Measurements from ENCODE around the gene INO80D. TPM values are rescaled to one million over a fixed set of nuclear protein-coding genes. Genes with fewer than 3 reads are reported as not detected.

INO80D gene
- total and polyA plus RNA-seq, 2 of the 13 experiments (the other 11 are each of a cell fraction or from before 2014, with no cell fraction given): 7.6 to 7.9 TPM

DNA sequence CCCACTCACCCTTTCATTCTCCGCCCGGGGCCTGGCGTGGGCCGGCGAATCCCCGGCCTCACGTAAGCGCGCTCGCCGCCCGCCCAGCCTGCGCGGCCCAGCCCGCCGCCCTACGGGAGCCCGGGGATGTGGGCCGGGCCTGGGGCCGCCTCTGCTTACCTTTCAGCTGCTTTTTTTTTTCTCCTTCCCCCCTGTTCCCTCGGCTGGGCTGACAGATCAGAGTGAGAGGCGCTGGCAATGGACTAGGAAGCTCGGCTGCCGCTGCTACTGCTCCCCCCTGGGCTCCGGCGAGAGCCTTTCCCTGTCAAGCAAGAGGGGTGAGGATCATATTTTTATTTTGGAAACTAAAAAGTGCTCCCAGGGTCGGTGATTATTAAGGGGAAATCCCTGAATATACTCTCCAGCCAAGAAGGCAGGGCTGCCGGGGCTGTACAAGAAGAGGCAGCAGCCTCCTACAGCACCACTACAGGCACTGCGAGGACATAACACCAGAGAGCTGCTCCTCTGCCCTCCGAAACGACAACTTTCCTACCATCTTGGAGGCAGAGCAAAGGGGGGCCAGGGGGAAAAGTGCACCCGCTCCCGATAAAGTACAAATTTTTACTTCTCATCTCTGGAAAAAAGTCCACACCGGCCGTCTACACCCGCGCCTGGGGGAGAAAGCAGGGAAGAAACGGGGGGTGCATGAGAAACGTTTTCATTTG lies at the start of gene INO80D (continued):
- TF ChIP-seq TSC22D2 (CRISPR knock-in tag; IDR thresholded peaks at IDR 0.05; ENCODE audit: borderline replicate concordance): peak; percentile 11; the same call in 1 of the 2 replicates
- TF ChIP-seq ZNF556 (CRISPR knock-in tag; IDR thresholded peaks at IDR 0.05; ENCODE audit: borderline replicate concordance): peak; percentile 76; the same call in 1 of the 2 replicates
- TF ChIP-seq ZNF543 (CRISPR knock-in tag; IDR thresholded peaks at IDR 0.05): 0 out of 2 replicates have a peak, but pooled peaks have one; percentile 30
- TF ChIP-seq ZNF101 (CRISPR knock-in tag; IDR thresholded peaks at IDR 0.05; ENCODE audit: borderline replicate concordance, low read depth): peak; percentile 90; the same call in 1 of the 2 replicates
- TF ChIP-seq, protein P1, sequence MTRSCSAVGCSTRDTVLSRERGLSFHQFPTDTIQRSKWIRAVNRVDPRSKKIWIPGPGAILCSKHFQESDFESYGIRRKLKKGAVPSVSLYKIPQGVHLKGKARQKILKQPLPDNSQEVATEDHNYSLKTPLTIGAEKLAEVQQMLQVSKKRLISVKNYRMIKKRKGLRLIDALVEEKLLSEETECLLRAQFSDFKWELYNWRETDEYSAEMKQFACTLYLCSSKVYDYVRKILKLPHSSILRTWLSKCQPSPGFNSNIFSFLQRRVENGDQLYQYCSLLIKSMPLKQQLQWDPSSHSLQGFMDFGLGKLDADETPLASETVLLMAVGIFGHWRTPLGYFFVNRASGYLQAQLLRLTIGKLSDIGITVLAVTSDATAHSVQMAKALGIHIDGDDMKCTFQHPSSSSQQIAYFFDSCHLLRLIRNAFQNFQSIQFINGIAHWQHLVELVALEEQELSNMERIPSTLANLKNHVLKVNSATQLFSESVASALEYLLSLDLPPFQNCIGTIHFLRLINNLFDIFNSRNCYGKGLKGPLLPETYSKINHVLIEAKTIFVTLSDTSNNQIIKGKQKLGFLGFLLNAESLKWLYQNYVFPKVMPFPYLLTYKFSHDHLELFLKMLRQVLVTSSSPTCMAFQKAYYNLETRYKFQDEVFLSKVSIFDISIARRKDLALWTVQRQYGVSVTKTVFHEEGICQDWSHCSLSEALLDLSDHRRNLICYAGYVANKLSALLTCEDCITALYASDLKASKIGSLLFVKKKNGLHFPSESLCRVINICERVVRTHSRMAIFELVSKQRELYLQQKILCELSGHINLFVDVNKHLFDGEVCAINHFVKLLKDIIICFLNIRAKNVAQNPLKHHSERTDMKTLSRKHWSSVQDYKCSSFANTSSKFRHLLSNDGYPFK (CRISPR knock-in tag; IDR thresholded peaks at IDR 0.05; ENCODE audit: borderline replicate concordance): 0 out of 2 replicates have a peak, but pooled peaks have one; percentile 12
- TF ChIP-seq ZNF770 (CRISPR knock-in tag; IDR thresholded peaks at IDR 0.05): peak; percentile 34
- peak; percentile 99 for TF ChIP-seq RBM39 (IDR thresholded peaks at IDR 0.05; ENCODE audit: low read depth, low read length, poor library complexity, severe bottlenecking)
- peak; percentile 34; the same call in 1 of the 2 replicates for TF ChIP-seq CSRNP1 (CRISPR knock-in tag; IDR thresholded peaks at IDR 0.05)
- no peak for TF ChIP-seq SMAD9 (CRISPR knock-in tag; IDR thresholded peaks at IDR 0.05)
- TF ChIP-seq, protein P2, sequence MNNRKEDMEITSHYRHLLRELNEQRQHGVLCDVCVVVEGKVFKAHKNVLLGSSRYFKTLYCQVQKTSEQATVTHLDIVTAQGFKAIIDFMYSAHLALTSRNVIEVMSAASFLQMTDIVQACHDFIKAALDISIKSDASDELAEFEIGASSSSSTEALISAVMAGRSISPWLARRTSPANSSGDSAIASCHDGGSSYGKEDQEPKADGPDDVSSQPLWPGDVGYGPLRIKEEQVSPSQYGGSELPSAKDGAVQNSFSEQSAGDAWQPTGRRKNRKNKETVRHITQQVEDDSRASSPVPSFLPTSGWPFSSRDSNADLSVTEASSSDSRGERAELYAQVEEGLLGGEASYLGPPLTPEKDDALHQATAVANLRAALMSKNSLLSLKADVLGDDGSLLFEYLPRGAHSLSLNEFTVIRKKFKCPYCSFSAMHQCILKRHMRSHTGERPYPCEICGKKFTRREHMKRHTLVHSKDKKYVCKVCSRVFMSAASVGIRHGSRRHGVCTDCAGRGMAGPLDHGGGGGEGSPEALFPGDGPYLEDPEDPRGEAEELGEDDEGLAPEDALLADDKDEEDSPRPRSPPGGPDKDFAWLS (CRISPR knock-in tag; IDR thresholded peaks at IDR 0.05; ENCODE audit: borderline replicate concordance): peak; percentile 53; the same call in 1 of the 2 replicates
- no peak for TF ChIP-seq GPBP1L1 (CRISPR knock-in tag; IDR thresholded peaks at IDR 0.05)
- no peak for TF ChIP-seq NBN (conservative IDR thresholded peaks at IDR 0.05)
- TF ChIP-seq TBP (CRISPR knock-in tag; IDR thresholded peaks at IDR 0.05): no peak
- TF ChIP-seq ZNF503 (CRISPR knock-in tag; IDR thresholded peaks at IDR 0.05): 0 out of 2 replicates have a peak, but pooled peaks have one; percentile 68
- no peak for TF ChIP-seq ZNF235 (CRISPR knock-in tag; IDR thresholded peaks at IDR 0.05; ENCODE audit: borderline replicate concordance)

All from HepG2 (cell line).